H1 (cell line): Measurements from ENCODE around the gene P2RX1. TPM values are rescaled to one million over a fixed set of nuclear protein-coding genes. Genes with fewer than 3 reads are reported as not detected.

Experiments used
- CTCF ChIA-PET: fragments of 300-600 bp; sonication (Branson Sonifier 250); formaldehyde crosslinking; loops from one replicate; lab custom pipeline; 2021; ENCODE audit not compliant: partially characterized antibody; lab: Charles Lee
- POLR2A ChIA-PET: fragments of 300-600 bp; sonication (Branson Sonifier 250); formaldehyde crosslinking; loops from one replicate; lab custom pipeline; 2021; ENCODE audit warnings: inconsistent platforms; ENCODE audit not compliant: partially characterized antibody; lab: Charles Lee
- DNase-seq, 2 experiments: peaks; one replicate each; pipeline versions ENCODE4 v3.0.0 to v3.0.0-alpha.2; 2010 to 2022; ENCODE audit warnings: low spot score in 2 of 2, low read depth in 1 of 2, mixed read lengths in 1 of 2
- FAIRE-seq: peaks from 2 replicates; lab custom pipeline; 2011; peaks lifted over from hg19 to GRCh38; lab: Jason Lieb, UNC
- H2AFZ ChIP-seq: 2 replicates; pipeline ENCODE4 v1.8.1; 2012; ENCODE audit warnings: low read length, inconsistent platforms
- H2AK5ac ChIP-seq: 2 replicates; pipeline ENCODE4 v1.6.1; 2013; ENCODE audit warnings: low read depth, low read length
- H2BK120ac ChIP-seq: replicated peaks from 2 replicates; pipeline ENCODE3; 2013; ENCODE audit warnings: low read depth, low read length, inconsistent platforms
- H2BK12ac ChIP-seq: 2 replicates; pipeline ENCODE4 v1.6.1; 2013; ENCODE audit warnings: low read depth, low read length
- H2BK15ac ChIP-seq: 2 replicates; pipeline ENCODE4 v1.6.1; 2013; ENCODE audit warnings: low read length
- H2BK20ac ChIP-seq: 2 replicates; pipeline ENCODE4 v1.6.1; 2013; ENCODE audit warnings: low read length
- H2BK5ac ChIP-seq: 2 replicates; pipeline ENCODE4 v1.6.1; 2013; ENCODE audit warnings: low read depth, low read length
- H3K14ac ChIP-seq: 2 replicates; pipeline ENCODE4 v1.6.1; 2013; ENCODE audit warnings: inconsistent platforms; ENCODE audit not compliant: insufficient read length
- H3K18ac ChIP-seq: 2 replicates; pipeline ENCODE4 v1.6.1; 2013; ENCODE audit warnings: low read length; ENCODE audit errors: extremely low read depth
- H3K23ac ChIP-seq: 2 replicates; pipeline ENCODE4 v1.6.1; 2013; ENCODE audit warnings: inconsistent platforms; ENCODE audit not compliant: insufficient read length
- H3K23me2 ChIP-seq: 2 replicates; pipeline ENCODE4 v1.6.1; 2013; ENCODE audit warnings: low read depth, low read length
- H3K27ac ChIP-seq: 2 replicates; pipeline ENCODE4 v1.6.1; 2011; ENCODE audit warnings: low read depth, low read length, inconsistent platforms
- H3K27me3 ChIP-seq, 4 experiments: replicated peaks in 1 of 4; 1 replicate in 1 of 4; 2 replicates in 3 of 4; pipeline versions ENCODE4 v1.6.1 to v1.8.1; 2011 to 2013; ENCODE audit warnings: low read length in 3 of 4, mild to moderate bottlenecking in 3 of 4, inconsistent platforms in 2 of 4, mixed read lengths in 2 of 4, moderate library complexity in 1 of 4; ENCODE audit not compliant: control insufficient read depth in 3 of 4, insufficient read depth in 3 of 4; ENCODE audit errors: extremely low read depth in 1 of 4
- H3K36me3 ChIP-seq, 4 experiments: 2 replicates each; pipeline versions ENCODE4 v1.6.1 to v1.8.1; 2011 to 2013; ENCODE audit warnings: mild to moderate bottlenecking in 4 of 4, low read length in 3 of 4, moderate library complexity in 2 of 4, control low read depth in 1 of 4, inconsistent platforms in 1 of 4; ENCODE audit not compliant: insufficient read depth in 4 of 4, control insufficient read depth in 2 of 4
- H3K4ac ChIP-seq: replicated peaks from 2 replicates; pipeline ENCODE3; 2013; ENCODE audit warnings: low read length, low read depth, mixed read lengths, inconsistent platforms; ENCODE audit not compliant: insufficient read length
- H3K4me1 ChIP-seq, 4 experiments: replicated peaks in 1 of 4; 1 replicate in 1 of 4; 2 replicates in 3 of 4; pipeline versions ENCODE4 v1.6.1 to v1.8.1; 2011 to 2013; ENCODE audit warnings: low read length in 3 of 4, inconsistent platforms in 2 of 4, mixed read lengths in 1 of 4; ENCODE audit not compliant: insufficient read depth in 4 of 4, control insufficient read depth in 3 of 4
- H3K4me2 ChIP-seq, 2 experiments: 2 replicates each; pipeline versions ENCODE4 v1.6.1 to v1.8.1; 2011 to 2013; ENCODE audit warnings: low read depth in 2 of 2, low read length in 2 of 2, control low read depth in 1 of 2, inconsistent platforms in 1 of 2, mild to moderate bottlenecking in 1 of 2; ENCODE audit not compliant: insufficient read depth in 1 of 2
- H3K4me3 ChIP-seq, 4 experiments: fragments of 200-600, 300-600 bp in 1 of 4; sonication (generic), shearing (Covaris generic), sonication (Bioruptor Twin) in 1 of 4; 2 replicates each; pipeline versions ENCODE4 v1.5.1 to v1.8.1; 2011 to 2016; ENCODE audit warnings: low read length in 4 of 4, low read depth in 3 of 4, control low read depth in 2 of 4, inconsistent platforms in 2 of 4, mild to moderate bottlenecking in 2 of 4, mixed read lengths in 1 of 4, moderate library complexity in 1 of 4; ENCODE audit not compliant: insufficient read depth in 2 of 4; ENCODE audit errors: extremely low read depth in 1 of 4
- H3K56ac ChIP-seq: replicated peaks from 2 replicates; pipeline ENCODE3; 2013; ENCODE audit warnings: low read depth, mild to moderate bottlenecking, mixed read lengths, low read length, inconsistent platforms; ENCODE audit not compliant: insufficient read length
- H3K79me1 ChIP-seq: 2 replicates; pipeline ENCODE4 v1.6.1; 2013; ENCODE audit warnings: low read depth, low read length, control low read depth
- H3K79me2 ChIP-seq, 2 experiments: 2 replicates each; pipeline versions ENCODE4 v1.6.1 to v1.8.1; 2012 to 2013; ENCODE audit warnings: low read length in 2 of 2, mild to moderate bottlenecking in 2 of 2, inconsistent platforms in 1 of 2; ENCODE audit not compliant: insufficient read depth in 2 of 2, control insufficient read depth in 1 of 2
- H3K9ac ChIP-seq, 4 experiments: replicated peaks in 1 of 4; 1 replicate in 1 of 4; 2 replicates in 3 of 4; pipeline versions ENCODE4 v1.6.1 to v1.8.1; 2011 to 2013; ENCODE audit warnings: low read depth in 3 of 4, low read length in 3 of 4, control low read depth in 2 of 4, mild to moderate bottlenecking in 2 of 4, moderate library complexity in 2 of 4, inconsistent platforms in 1 of 4; ENCODE audit errors: extremely low read depth in 1 of 4
- H3K9me3 ChIP-seq, 2 experiments: 2 replicates each; pipeline versions ENCODE4 v1.6.1 to v1.8.1; 2012 to 2013; ENCODE audit warnings: mild to moderate bottlenecking in 2 of 2, moderate library complexity in 2 of 2, control low read depth in 1 of 2, inconsistent platforms in 1 of 2, low read depth in 1 of 2, low read length in 1 of 2, mixed read lengths in 1 of 2; ENCODE audit not compliant: insufficient read depth in 2 of 2
- H4K20me1 ChIP-seq, 2 experiments: replicated peaks in 1 of 2; 2 replicates each; pipeline versions ENCODE3 to v1.8.1; 2011 to 2013; ENCODE audit warnings: inconsistent platforms in 2 of 2, low read length in 2 of 2, mild to moderate bottlenecking in 1 of 2; ENCODE audit not compliant: insufficient read depth in 2 of 2, control insufficient read depth in 1 of 2
- H4K5ac ChIP-seq: 2 replicates; pipeline ENCODE4 v1.6.1; 2013; ENCODE audit warnings: low read length, low read depth, mixed read lengths, inconsistent platforms; ENCODE audit not compliant: insufficient read length
- H4K8ac ChIP-seq: 2 replicates; pipeline ENCODE4 v1.8.0; 2013; ENCODE audit warnings: mild to moderate bottlenecking, moderate library complexity, low read length, inconsistent platforms; ENCODE audit not compliant: insufficient read depth; ENCODE audit errors: extremely low read depth
- H4K91ac ChIP-seq: replicated peaks from 2 replicates; pipeline ENCODE3; 2013; ENCODE audit warnings: low read length, mixed read lengths, inconsistent platforms; ENCODE audit not compliant: insufficient read length
- ASH2L ChIP-seq: fragments of 200-600, 300-600 bp; sonication (generic); IDR thresholded peaks from one replicate; pipeline ENCODE4 v1.7.1; 2017; ENCODE audit warnings: low read length
- GABPA ChIP-seq: IDR thresholded peaks from 2 replicates; pipeline ENCODE4 v1.6.1; 2011; ENCODE audit warnings: mild to moderate bottlenecking, low read length, moderate library complexity, borderline replicate concordance; ENCODE audit not compliant: insufficient read depth
- GTF2F1 ChIP-seq: IDR thresholded peaks from 2 replicates; pipeline ENCODE4 v1.6.1; 2012; ENCODE audit warnings: low read depth, low read length, improper control_type of control experiment, borderline replicate concordance
- HDAC6 ChIP-seq: IDR thresholded peaks from one replicate; pipeline ENCODE4 v1.7.1; 2012; ENCODE audit warnings: low read depth, mild to moderate bottlenecking, inconsistent platforms, low read length, moderate library complexity
- NRF1 ChIP-seq: IDR thresholded peaks from 2 replicates; pipeline ENCODE4 v1.6.1; 2011; ENCODE audit warnings: mild to moderate bottlenecking, low read depth, low read length, improper control_type of control experiment
- POU5F1 ChIP-seq: IDR thresholded peaks from 2 replicates; pipeline ENCODE4 v1.6.1; 2011; ENCODE audit warnings: low read depth, mild to moderate bottlenecking, low read length, moderate library complexity
- RAD21 ChIP-seq, 2 experiments: IDR thresholded peaks in 1 of 2; conservative IDR thresholded peaks in 1 of 2; 2 replicates each; pipeline ENCODE4 v1.6.1; 2011; ENCODE audit warnings: low read depth in 2 of 2, low read length in 2 of 2, improper control_type of control experiment in 1 of 2, inconsistent platforms in 1 of 2, mild to moderate bottlenecking in 1 of 2, moderate library complexity in 1 of 2
- SIN3A ChIP-seq, 2 experiments: IDR thresholded peaks in 1 of 2; conservative IDR thresholded peaks in 1 of 2; 2 replicates each; pipeline ENCODE4 v1.6.1; 2011 to 2012; ENCODE audit warnings: low read length in 2 of 2, improper control_type of control experiment in 1 of 2, low read depth in 1 of 2, mild to moderate bottlenecking in 1 of 2
- SP2 ChIP-seq: IDR thresholded peaks from 2 replicates; pipeline ENCODE4 v1.6.1; 2012; ENCODE audit warnings: mild to moderate bottlenecking, low read length, inconsistent platforms
- SRF ChIP-seq: IDR thresholded peaks from 2 replicates; pipeline ENCODE4 v1.6.1; 2011; ENCODE audit warnings: mild to moderate bottlenecking, low read depth, low read length, moderate library complexity
- YY1 ChIP-seq: IDR thresholded peaks from 2 replicates; pipeline ENCODE4 v1.6.1; 2011; ENCODE audit warnings: low read depth, mild to moderate bottlenecking, low read length
- ZNF274 ChIP-seq: IDR thresholded peaks from 2 replicates; pipeline ENCODE4 v1.7.0; 2012; ENCODE audit warnings: low read length, borderline replicate concordance; ENCODE audit errors: extremely low read depth
- WGBS, 2 experiments: shearing (Covaris generic) in 1 of 2; methylation state at CpG; one replicate each; pipeline versions ENCODE4 v1.1.6 to v1.1.7; 2013 to 2015; ENCODE audit warnings: low lambda C conversion rate in 2 of 2, mixed read lengths in 2 of 2, inconsistent platforms in 1 of 2, low coverage in 1 of 2, missing lambda C conversion rate in 1 of 2; ENCODE audit not compliant: insufficient replicate concordance in 2 of 2, insufficient coverage in 1 of 2, insufficient read length in 1 of 2; ENCODE audit errors: extremely low coverage in 1 of 2, missing lambda C conversion rate in 1 of 2; 5-methylcytosine and 5-hydroxymethylcytosine counted together
- polyA plus RNA-seq, 7 experiments: library from polyadenylated mRNA; depleted of rRNA in 3 of 7; stranded (reverse) in 5 of 7; unstranded in 2 of 7; fragments of >200 nt in 5 of 7; fragments of 200-250 nt in 2 of 7; gene quantifications; 1 replicate in 5 of 7; 2 replicates in 1 of 7; 4 replicates in 1 of 7; pipeline versions ENCODE4 v1.2.1 to v1.2.3, GENCODE V29; 2011 to 2013; ENCODE audit warnings: missing spikeins in 2 of 7, mixed read lengths in 2 of 7
- total RNA-seq: library from RNA; stranded (reverse); fragmentation: NEBNext Ultra II Directional; extraction: Animal tissue kit (Norgen Biotek cat#: 25700); gene quantifications from 2 replicates; pipeline ENCODE4 v1.2.1, GENCODE V29; 2021
- TF ChIP-seq, protein P1 (sequence below): IDR thresholded peaks from 2 replicates; pipeline ENCODE4 v1.6.1; 2011; ENCODE audit warnings: low read length, improper control_type of control experiment

P2RX1 gene
- total and polyA plus RNA-seq, 2 of the 8 experiments (the other 6 are each of a cell fraction or from before 2014, with no cell fraction given), result 0.45 to 1.1 TPM

DNA sequence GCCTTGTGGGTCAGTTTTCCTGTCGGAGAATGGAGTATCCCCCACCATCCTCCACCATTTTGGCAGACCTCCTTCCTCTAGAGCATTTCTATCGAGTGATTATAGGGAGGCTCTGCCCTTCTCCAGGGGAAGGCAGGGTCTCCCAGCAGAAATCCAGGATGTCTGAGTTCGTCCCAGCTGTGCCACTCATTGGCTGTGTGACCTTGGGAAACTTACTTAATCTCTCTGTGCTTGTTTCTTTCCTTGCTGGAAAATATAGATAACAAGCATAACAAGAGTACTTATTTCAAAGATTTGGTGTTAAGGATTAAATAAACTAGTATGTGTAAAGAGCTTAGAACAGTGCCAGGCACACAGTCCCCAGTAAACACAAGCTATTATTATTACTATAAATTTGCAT lies 33.2 kb upstream of the P2RX1 start:
- H2BK12ac ChIP-seq, result no peak overlapping the region
- H3K4me2 ChIP-seq, result no peak overlapping the region
- H3K56ac ChIP-seq, result no peak overlapping the region
- no peaks in the 10 kb centered on the region for H3K27me3 ChIP-seq
- H2BK20ac ChIP-seq, result no peak overlapping the region
- H3K79me2 ChIP-seq, result no peaks in the 10 kb centered on the region
- no peak overlapping the region for H3K27ac ChIP-seq
- 92% methylated on average over 3 of the region's 3 CpGs; no CpG with 5 or more reads in 1 of the 2 experiments for WGBS, 2 experiments
- peaks cover 5% of the 10 kb centered on the region; the same call in 1 of the 2 replicates for H3K23me2 ChIP-seq
- H2BK120ac ChIP-seq, result no peak overlapping the region
- H3K14ac ChIP-seq, result no peak overlapping the region
- no peak overlapping the region for H4K91ac ChIP-seq
- H3K4ac ChIP-seq, result no peak overlapping the region
- no peak overlapping the region for H3K18ac ChIP-seq
- H3K9ac ChIP-seq, result no peak overlapping the region
- H3K4me1 ChIP-seq, result peaks cover 0 to 7% (median 3%) of the 10 kb centered on the region in 4 experiments; a peak in 5 of 7 replicates
- no peak overlapping the region; the same call in 1 of the 2 replicates for H2BK5ac ChIP-seq
- H4K5ac ChIP-seq, result no peak overlapping the region
- FAIRE-seq (no peak), DNase-seq (no peak)
- no peak overlapping the region for H4K8ac ChIP-seq
- H3K9me3 ChIP-seq, result no peaks in the 10 kb centered on the region
- no peak overlapping the region for H2BK15ac ChIP-seq
- H2AK5ac ChIP-seq, result no peak overlapping the region
- H4K20me1 ChIP-seq, result peaks cover 0 to 1% of the 10 kb centered on the region in 2 experiments
- H3K4me3 ChIP-seq, result no peak overlapping the region
- H2AFZ ChIP-seq, result no peak overlapping the region
- no peaks in the 10 kb centered on the region for H3K36me3 ChIP-seq
- CTCF ChIA-PET, result interaction anchor here (0.7 to 2.7 kb wide), 9 partner anchors 9 to 325 kb away, joined by 3 to 8 read pairs (median 6); partner anchors contain the start of gene ATP2A3
- POLR2A ChIA-PET, result interaction anchor here (0.6 to 1.1 kb wide), 2 partner anchors 15 to 347 kb away, joined by 3 read pairs; partner anchors contain the start of gene ATP2A3
- H3K79me1 ChIP-seq, result no peaks in the 10 kb centered on the region
- no peak overlapping the region for H3K23ac ChIP-seq
- no peak for TF ChIP-seq GABPA
- TF ChIP-seq ZNF274, result no peak
- no peak for TF ChIP-seq SIN3A (conservative IDR thresholded peaks at IDR 0.05 in 1 of 2, IDR thresholded peaks at IDR 0.05 in 1 of 2; ENCODE audit: low read depth in 1 of 2, low read length in 2 of 2)
- no peak for TF ChIP-seq SRF
- TF ChIP-seq, protein P1, sequence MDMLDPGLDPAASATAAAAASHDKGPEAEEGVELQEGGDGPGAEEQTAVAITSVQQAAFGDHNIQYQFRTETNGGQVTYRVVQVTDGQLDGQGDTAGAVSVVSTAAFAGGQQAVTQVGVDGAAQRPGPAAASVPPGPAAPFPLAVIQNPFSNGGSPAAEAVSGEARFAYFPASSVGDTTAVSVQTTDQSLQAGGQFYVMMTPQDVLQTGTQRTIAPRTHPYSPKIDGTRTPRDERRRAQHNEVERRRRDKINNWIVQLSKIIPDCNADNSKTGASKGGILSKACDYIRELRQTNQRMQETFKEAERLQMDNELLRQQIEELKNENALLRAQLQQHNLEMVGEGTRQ, result no peak
- no peak for TF ChIP-seq GTF2F1
- no peak for TF ChIP-seq POU5F1
- no peak for TF ChIP-seq YY1
- TF ChIP-seq HDAC6, result no peak
- no peak for TF ChIP-seq RAD21 (IDR thresholded peaks at IDR 0.05 in 1 of 2, conservative IDR thresholded peaks at IDR 0.05 in 1 of 2; ENCODE audit: low read depth in 2 of 2, low read length in 2 of 2)
- no peak for TF ChIP-seq NRF1
- TF ChIP-seq ASH2L, result no peak
- TF ChIP-seq SP2, result no peak
